ENCODE results near the gene CPLANE1.

CPLANE1 gene

GRCh38 chr5:37120270-37120669 lies 128.9 kb downstream of the CPLANE1 start:
- no peak overlapping the region for H3K4me3 ChIP-seq (ENCODE audit: low read depth, low read length)
- DNase-seq (ENCODE audit: low read depth) = no peak
- in situ Hi-C loops (cut with HindIII; ENCODE audit: low sequenced_read_pairs) = no loop called here
- TF ChIP-seq CTCF (IDR thresholded peaks at IDR 0.05; ENCODE audit: low read depth, low read length, missing control alignments) = no peak

- in situ Hi-C loops (cut with HindIII; ENCODE audit: low sequenced_read_pairs) = no loop called here
- TF ChIP-seq CTCF (IDR thresholded peaks at IDR 0.05; ENCODE audit: low read depth, low read length, missing control alignments) = no peak
- H3K4me3 ChIP-seq (ENCODE audit: low read depth, low read length) = no peak overlapping the region
- no peak for DNase-seq (ENCODE audit: low read depth)
These were observed 132.8 kb downstream of the CPLANE1 start for GRCh38 chr5:37116359-37116758.

- no peak overlapping the region for H3K4me3 ChIP-seq (ENCODE audit: low read depth, low read length)
- no peak for DNase-seq (ENCODE audit: low read depth)
- TF ChIP-seq CTCF (IDR thresholded peaks at IDR 0.05; ENCODE audit: low read depth, low read length, missing control alignments) = no peak
- in situ Hi-C loops (cut with HindIII; ENCODE audit: low sequenced_read_pairs) = no loop called here
These were observed 136.7 kb downstream of the CPLANE1 start for GRCh38 chr5:37112383-37112991.

- no peak overlapping the region for H3K4me3 ChIP-seq (ENCODE audit: low read depth, low read length)
- no peak for DNase-seq (ENCODE audit: low read depth)
- TF ChIP-seq CTCF (IDR thresholded peaks at IDR 0.05; ENCODE audit: low read depth, low read length, missing control alignments) = no peak
- in situ Hi-C loops (cut with HindIII; ENCODE audit: low sequenced_read_pairs) = no loop called here
These were observed 137.5 kb downstream of the CPLANE1 start for GRCh38 chr5:37111426-37112382.

- no peak for TF ChIP-seq CTCF (IDR thresholded peaks at IDR 0.05; ENCODE audit: low read depth, low read length, missing control alignments)
- in situ Hi-C loops (cut with HindIII; ENCODE audit: low sequenced_read_pairs) = no loop called here
- DNase-seq (ENCODE audit: low read depth) = no peak
- H3K4me3 ChIP-seq (ENCODE audit: low read depth, low read length) = no peak overlapping the region
These were observed 139.0 kb downstream of the CPLANE1 start for GRCh38 chr5:37110135-37110534.

GRCh38 chr5:37109338-37109737 lies 139.8 kb downstream of the CPLANE1 start:
- DNase-seq (ENCODE audit: low read depth) = no peak
- no peak overlapping the region for H3K4me3 ChIP-seq (ENCODE audit: low read depth, low read length)
- TF ChIP-seq CTCF (IDR thresholded peaks at IDR 0.05; ENCODE audit: low read depth, low read length, missing control alignments) = no peak
- in situ Hi-C loops (cut with HindIII; ENCODE audit: low sequenced_read_pairs) = no loop called here
